GM12878 (cell line): ENCODE data around the gene YEATS2. TPM values are rescaled to one million over a fixed set of nuclear protein-coding genes. Genes with fewer than 3 reads are reported as not detected.

Experiments
- ATAC-seq: fragments of 200-7000 bp; cut with Tn5 transposase; 3 replicates; pipeline ENCODE4 v1.9.1; 2020; ENCODE audit warnings: mild to moderate bottlenecking, moderate library complexity
- BruUV-seq: library from RNA; stranded (reverse); fragments of 400-500 nt; replicated peaks from 2 replicates; lab custom pipeline; 2021; lab: Mats Ljungman, UMichigan
- CTCF ChIA-PET: fragments of 300-600 bp; sonication (Branson Sonifier 250); formaldehyde crosslinking; extraction: SDS; loops from one replicate; lab custom pipeline; 2021; ENCODE audit warnings: inconsistent platforms; lab: Yijun Ruan, JAX
- POLR2A ChIA-PET: fragments of 350-600 bp; formaldehyde crosslinking; extraction: SDS; loops from one replicate; lab custom pipeline; 2021; ENCODE audit warnings: inconsistent platforms; lab: Charles Lee
- RAD21 ChIA-PET: fragments of 300-600 bp; sonication (Branson Sonifier 250); formaldehyde crosslinking; loops from one replicate; lab custom pipeline; 2023; ENCODE audit warnings: antibody characterized with exemption; ENCODE audit not compliant: unreplicated experiment; lab: Charles Lee
- SMC1A ChIA-PET: fragments of 300-600 bp; sonication (Branson Sonifier 250); formaldehyde crosslinking; loops from one replicate; lab custom pipeline; 2023; ENCODE audit not compliant: unreplicated experiment, uncharacterized antibody; lab: Charles Lee
- DNase-seq: peaks from one replicate; pipeline ENCODE4 v3.0.0-alpha.2; 2011; ENCODE audit warnings: low read depth, low spot score
- FAIRE-seq: peaks from 3 replicates; lab custom pipeline; 2011; peaks lifted over from hg19 to GRCh38; lab: Jason Lieb, UNC
- H2AFZ ChIP-seq: 2 replicates; pipeline ENCODE4 v1.6.0; 2011; ENCODE audit warnings: low read depth, low read length, control low read depth; ENCODE audit not compliant: control insufficient read depth
- H3K27ac ChIP-seq: 2 replicates; pipeline ENCODE4 v1.5.1; 2011; ENCODE audit warnings: control low read depth; ENCODE audit not compliant: control insufficient read depth, insufficient read depth
- H3K27me3 ChIP-seq, 2 experiments: replicated peaks in 1 of 2; 2 replicates each; pipeline versions ENCODE4 v1.6.0 to v1.6.1; 2011; ENCODE audit warnings: low read length in 1 of 2; ENCODE audit not compliant: control insufficient read depth in 2 of 2, insufficient read depth in 2 of 2
- H3K36me3 ChIP-seq, 2 experiments: 2 replicates each; pipeline ENCODE4 v1.5.1; 2011; ENCODE audit warnings: low read length in 1 of 2; ENCODE audit not compliant: control insufficient read depth in 2 of 2, insufficient read depth in 2 of 2
- H3K4me1 ChIP-seq: 2 replicates; pipeline ENCODE4 v1.6.1; 2011; ENCODE audit warnings: mild to moderate bottlenecking, low read length, moderate library complexity, mixed read lengths; ENCODE audit not compliant: control insufficient read depth, insufficient read depth
- H3K4me2 ChIP-seq: 2 replicates; pipeline ENCODE4 v1.6.0; 2011; ENCODE audit warnings: control low read depth; ENCODE audit not compliant: control insufficient read depth, insufficient read depth
- H3K4me3 ChIP-seq: fragments of 200-600 bp; sonication (generic); 2 replicates; pipeline ENCODE4 v1.5.1; 2016
- H3K79me2 ChIP-seq: 2 replicates; pipeline ENCODE4 v1.6.0; 2011; ENCODE audit warnings: low read length; ENCODE audit not compliant: control insufficient read depth, insufficient read depth
- H3K9ac ChIP-seq: 2 replicates; pipeline ENCODE4 v1.8.0; 2011; ENCODE audit warnings: low read length, control low read depth, mixed read lengths; ENCODE audit not compliant: control insufficient read depth, insufficient read depth
- H3K9me3 ChIP-seq: replicated peaks from 3 replicates; pipeline ENCODE4 v1.5.1; 2011; ENCODE audit warnings: mild to moderate bottlenecking, low read length; ENCODE audit not compliant: control insufficient read depth, insufficient read depth
- H4K20me1 ChIP-seq: 2 replicates; pipeline ENCODE4 v1.6.0; 2011; ENCODE audit not compliant: control insufficient read depth, insufficient read depth
- BCL11A ChIP-seq: IDR thresholded peaks from 2 replicates; pipeline ENCODE4 v1.6.1; 2011; ENCODE audit warnings: low read depth, low read length
- CBFB ChIP-seq: IDR thresholded peaks from 2 replicates; pipeline ENCODE4 v1.6.1; 2016; ENCODE audit warnings: antibody characterized with exemption, low read depth
- CBX3 ChIP-seq: fragments of 200-600 bp; sonication (generic); IDR thresholded peaks from 2 replicates; pipeline ENCODE4 v1.6.1; 2016; ENCODE audit warnings: low read depth, borderline replicate concordance
- CHD1 ChIP-seq: IDR thresholded peaks from 2 replicates; pipeline ENCODE4 v1.6.1; 2012; ENCODE audit warnings: low read depth, low read length, improper control_type of control experiment
- CREM ChIP-seq: IDR thresholded peaks from 2 replicates; pipeline ENCODE4 v1.6.1; 2014; ENCODE audit warnings: antibody characterized with exemption, low read depth
- E2F8 ChIP-seq: fragments of 450-650 bp; IDR thresholded peaks from 2 replicates; pipeline ENCODE4 v1.6.1; 2018; ENCODE audit warnings: mild to moderate bottlenecking, low read depth, moderate library complexity; ENCODE audit not compliant: partially characterized antibody
- EP300 ChIP-seq, 2 experiments: fragments of 150-350 bp in 1 of 2; IDR thresholded peaks; 2 replicates each; pipeline ENCODE4 v1.6.1; 2011 to 2012; ENCODE audit warnings: low read depth in 2 of 2, low read length in 2 of 2, borderline replicate concordance in 1 of 2, improper control_type of control experiment in 1 of 2, inconsistent platforms in 1 of 2; ENCODE audit not compliant: control insufficient read depth in 1 of 2
- ETV6 ChIP-seq, 2 experiments: fragments of 450-650 bp in 1 of 2; IDR thresholded peaks in 1 of 2; conservative IDR thresholded peaks in 1 of 2; 2 replicates each; pipeline ENCODE4 v1.6.1; 2014; ENCODE audit warnings: antibody characterized with exemption in 1 of 2, borderline replicate concordance in 1 of 2, low read depth in 1 of 2, mild to moderate bottlenecking in 1 of 2, moderate library complexity in 1 of 2
- GABPA ChIP-seq: IDR thresholded peaks from 2 replicates; pipeline ENCODE4 v1.6.1; 2014; ENCODE audit warnings: antibody characterized with exemption, low read depth, mild to moderate bottlenecking, inconsistent platforms
- MAX ChIP-seq: IDR thresholded peaks from 2 replicates; pipeline ENCODE4 v1.6.1; 2012; ENCODE audit warnings: low read depth, low read length, improper control_type of control experiment
- MTA3 ChIP-seq: IDR thresholded peaks from 2 replicates; pipeline ENCODE4 v1.6.1; 2012; ENCODE audit warnings: low read length, inconsistent platforms, borderline replicate concordance
- PML ChIP-seq: IDR thresholded peaks from 2 replicates; pipeline ENCODE4 v1.6.1; 2012; ENCODE audit warnings: low read length, inconsistent platforms
- POLR2AphosphoS5 ChIP-seq: IDR thresholded peaks from 2 replicates; pipeline ENCODE4 v1.6.1; 2011; ENCODE audit warnings: mild to moderate bottlenecking, low read length, inconsistent platforms
- RB1 ChIP-seq: fragments of 450-650 bp; formaldehyde crosslinking; IDR thresholded peaks from 2 replicates; pipeline ENCODE4 v1.6.1; 2017; ENCODE audit warnings: mild to moderate bottlenecking, borderline replicate concordance
- STAT1 ChIP-seq: fragments of 450-650 bp; conservative IDR thresholded peaks from 2 replicates; pipeline ENCODE4 v1.6.1; 2014; ENCODE audit warnings: antibody characterized with exemption, mild to moderate bottlenecking
- SUPT20H ChIP-seq: IDR thresholded peaks from 2 replicates; pipeline ENCODE4 v1.6.1; 2011; ENCODE audit warnings: low read depth, mild to moderate bottlenecking, low read length, moderate library complexity, borderline replicate concordance; ENCODE audit not compliant: control insufficient read depth
- TARDBP ChIP-seq: IDR thresholded peaks from 2 replicates; pipeline ENCODE4 v1.6.1; 2016; ENCODE audit warnings: borderline replicate concordance
- TBL1XR1 ChIP-seq: IDR thresholded peaks from 2 replicates; pipeline ENCODE4 v1.6.1; 2012; ENCODE audit warnings: low read depth, low read length, improper control_type of control experiment
- WRNIP1 ChIP-seq: IDR thresholded peaks from 2 replicates; pipeline ENCODE4 v1.6.1; 2011; ENCODE audit warnings: low read depth, low read length, improper control_type of control experiment, borderline replicate concordance
- ZBTB33 ChIP-seq: fragments of 450-650 bp; IDR thresholded peaks from 2 replicates; pipeline ENCODE4 v1.6.1; 2017; ENCODE audit warnings: mild to moderate bottlenecking
- ZNF217 ChIP-seq: fragments of 450-650 bp; IDR thresholded peaks from 2 replicates; pipeline ENCODE4 v1.6.1; 2017; ENCODE audit warnings: antibody characterized with exemption, mild to moderate bottlenecking
- WGBS: methylation state at CpG from one replicate; pipeline ENCODE4 v1.1.6; 2016; ENCODE audit warnings: low lambda C conversion rate; ENCODE audit not compliant: insufficient replicate concordance, insufficient coverage; ENCODE audit errors: missing lambda C conversion rate; 5-methylcytosine and 5-hydroxymethylcytosine counted together
- in situ Hi-C: fragments of 300-500 bp; cut with MboI; formaldehyde crosslinking; loops from 9 replicates; pipeline ENCODE4 v1.14.3; 2018; ENCODE audit warnings: mixed read lengths
- intact Hi-C: fragments of 100-400 bp; cut with micrococcal nuclease; formaldehyde crosslinking; loops from one replicate; pipeline ENCODE4 v1.14.2; 2022; ENCODE audit not compliant: unreplicated experiment
- polyA plus RNA-seq, 11 experiments: library from polyadenylated mRNA; depleted of rRNA in 4 of 11; unstranded in 6 of 11; stranded (reverse) in 5 of 11; fragments of >200 nt; fragmentation: Nextera tagmentation in 4 of 11; fragmentation: Illumina TruSeq in 1 of 11; extraction: Ambion mirVana in 4 of 11; extraction: Trizol in 1 of 11; gene quantifications; 1 replicate in 1 of 11; 2 replicates in 10 of 11; pipeline versions ENCODE4 v1.2.1 to v1.2.3, GENCODE V29; 2011 to 2016; ENCODE audit warnings: inconsistent platforms in 2 of 11, missing spikeins in 2 of 11, low read depth in 1 of 11
- total RNA-seq, 4 experiments: library from RNA; depleted of rRNA in 3 of 4; stranded (reverse); fragments of >200 nt in 3 of 4; fragmentation: Illumina TruSeq in 1 of 4; extraction: Trizol in 1 of 4; gene quantifications; 2 replicates each; pipeline versions ENCODE4 v1.2.1 to v1.2.3, GENCODE V29; 2013 to 2021

YEATS2 gene
- total and polyA plus RNA-seq, 10 of the 15 experiments (the other 5 are each of a cell fraction or from before 2014, with no cell fraction given), result 1.9 to 65.3 (median 25.8) TPM

DNA sequence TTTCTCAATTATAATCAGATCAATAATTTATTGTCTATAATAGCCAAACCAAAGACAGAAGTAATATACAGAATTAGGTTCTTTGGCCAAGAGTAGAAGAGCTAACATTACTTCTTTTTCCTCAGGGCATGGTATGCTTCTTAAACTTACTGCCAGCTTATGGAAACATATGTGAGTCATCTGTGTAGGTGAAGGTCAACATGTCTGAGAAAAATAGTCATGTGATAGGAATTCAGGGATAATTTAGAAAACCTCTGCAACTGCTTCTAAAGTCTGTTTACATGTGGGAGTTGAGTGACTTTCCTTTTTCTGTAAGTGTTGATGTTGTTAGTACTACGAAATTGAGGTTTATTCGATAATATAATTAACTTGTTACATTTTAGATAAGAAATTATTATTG lies 147.0 kb downstream of the YEATS2 start (continued):
- TF ChIP-seq ETV6 (conservative IDR thresholded peaks at IDR 0.05 in 1 of 2, IDR thresholded peaks at IDR 0.05 in 1 of 2; ENCODE audit: borderline replicate concordance in 1 of 2, low read depth in 1 of 2), result no peak
- TF ChIP-seq CREM, result no peak
- TF ChIP-seq E2F8, result no peak

- RAD21 ChIA-PET, result no interaction called here
- Histone ChIP-seq H3K79me2 (no peaks in the 10 kb centered on the region), H3K27me3 (no peaks in the 10 kb centered on the region), H3K4me3 (no peak overlapping the region), H3K9me3 (no peaks in the 10 kb centered on the region), H3K9ac (no peak overlapping the region), H3K4me1 (no peaks in the 10 kb centered on the region), H3K4me2 (no peak overlapping the region), H4K20me1 (no peaks in the 10 kb centered on the region), H3K36me3 (peaks cover 6 to 22% of the 10 kb centered on the region in 2 experiments), H3K27ac (no peak overlapping the region), H2AFZ (no peak overlapping the region)
- 100% methylated on average over 4 of the region's 4 CpGs for WGBS
- DNase-seq, result no peak
- POLR2A ChIA-PET, result no interaction called here
- in situ Hi-C loops (no loop called here), intact Hi-C loops (no loop called here)
- SMC1A ChIA-PET, result interaction anchor here (1.4 kb wide), 2 partner anchors 12 to 39 kb away, joined by 3 to 5 read pairs; partner anchors contain the start of gene PARL
- no peak for ATAC-seq
- CTCF ChIA-PET, result interaction anchor here (1.3 kb wide), 1 partner anchor 15 kb away, joined by 3 read pairs; no protein-coding TSS in a partner anchor
- no TSS peak for BruUV-seq
- FAIRE-seq, result no peak
- no peak for TF ChIP-seq GABPA
- no peak for TF ChIP-seq CBX3
- no peak for TF ChIP-seq SUPT20H
- TF ChIP-seq ZNF217, result no peak
- TF ChIP-seq EP300 (IDR thresholded peaks at IDR 0.05; ENCODE audit: borderline replicate concordance in 1 of 2, control insufficient read depth in 1 of 2, low read depth in 2 of 2, low read length in 2 of 2), result no peak
- TF ChIP-seq PML, result no peak
- no peak for TF ChIP-seq STAT1
- TF ChIP-seq MAX, result no peak
- TF ChIP-seq CHD1, result no peak
- TF ChIP-seq POLR2AphosphoS5, result no peak
- TF ChIP-seq WRNIP1, result no peak
- no peak for TF ChIP-seq MTA3
- TF ChIP-seq CBFB, result no peak
- no peak for TF ChIP-seq BCL11A
- TF ChIP-seq RB1, result no peak
- TF ChIP-seq TARDBP, result no peak
- no peak for TF ChIP-seq ZBTB33
- TF ChIP-seq TBL1XR1, result no peak
Measured at GRCh38 chr3:183845090-183845489, 147.5 kb downstream of the YEATS2 start.
